Measurements from ENCODE around the gene MAPK8IP2. TPM values are rescaled to one million over a fixed set of nuclear protein-coding genes. Genes with fewer than 3 reads are reported as not detected.
"Not testable (repeated sequence)": the region's sequence is repeated elsewhere in the genome, so short reads cannot be mapped to it uniquely, and the experiment has no call there.

MAPK8IP2 gene
- total RNA-seq, 1 donor from 2014 or later: 0.29 TPM

DNA sequence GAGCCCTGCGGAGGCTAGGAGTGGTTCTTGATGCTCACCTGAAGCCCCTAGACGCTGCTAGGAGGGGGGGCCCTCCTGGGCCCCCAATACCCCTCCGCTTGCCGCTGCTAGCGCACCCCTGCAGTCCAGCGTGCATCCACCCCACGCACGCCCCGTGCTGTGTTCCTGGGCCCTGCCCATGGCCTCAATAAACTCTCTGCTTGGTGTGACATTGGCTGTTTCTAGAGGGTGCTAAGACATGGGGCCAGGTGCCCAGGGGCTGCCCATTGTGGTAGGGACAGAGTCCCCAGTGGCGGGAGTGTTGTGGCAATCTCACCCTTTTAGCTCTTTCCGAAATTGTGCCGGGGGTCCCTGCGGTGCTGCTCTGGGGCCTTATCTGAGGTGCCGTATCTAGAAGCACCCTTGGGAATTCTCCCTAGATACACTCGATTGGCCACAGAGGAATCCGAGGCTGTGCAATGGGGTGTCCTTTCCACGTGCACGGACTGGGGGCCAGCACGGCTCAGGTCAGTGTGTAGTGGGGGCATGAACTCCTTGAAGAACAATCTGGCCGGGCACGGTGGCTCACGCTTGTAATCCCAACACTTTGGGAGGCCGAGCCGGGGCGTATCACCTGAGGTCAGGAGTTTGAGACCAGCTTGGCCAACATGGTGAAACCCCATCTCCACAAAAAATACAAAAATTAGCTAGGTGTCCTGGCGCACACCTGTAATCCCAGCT is 10.9 kb downstream of the MAPK8IP2 start:
- DNase-seq (ENCODE audit: extremely low read depth, low read depth, low spot score): no peak

DNA sequence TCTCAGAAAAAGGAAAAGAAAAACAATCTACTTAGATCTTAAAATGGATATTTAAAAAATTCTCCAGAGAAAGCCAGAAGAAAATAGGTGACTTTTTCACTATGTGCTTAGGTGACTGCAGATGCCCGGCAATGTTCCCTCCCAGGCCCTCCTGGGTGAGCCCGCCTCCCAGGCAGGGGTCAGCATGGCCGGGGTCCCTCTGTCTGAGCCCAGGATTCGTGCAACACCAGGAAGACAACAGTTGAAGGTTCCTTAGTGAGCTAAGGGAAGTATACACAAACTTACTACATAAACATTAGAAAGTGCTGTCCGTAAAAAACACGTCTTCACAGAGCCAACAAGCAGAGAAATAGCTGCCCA is 11.6 kb downstream of the MAPK8IP2 start:
- no peak for DNase-seq (ENCODE audit: extremely low read depth, low read depth, low spot score)

DNA sequence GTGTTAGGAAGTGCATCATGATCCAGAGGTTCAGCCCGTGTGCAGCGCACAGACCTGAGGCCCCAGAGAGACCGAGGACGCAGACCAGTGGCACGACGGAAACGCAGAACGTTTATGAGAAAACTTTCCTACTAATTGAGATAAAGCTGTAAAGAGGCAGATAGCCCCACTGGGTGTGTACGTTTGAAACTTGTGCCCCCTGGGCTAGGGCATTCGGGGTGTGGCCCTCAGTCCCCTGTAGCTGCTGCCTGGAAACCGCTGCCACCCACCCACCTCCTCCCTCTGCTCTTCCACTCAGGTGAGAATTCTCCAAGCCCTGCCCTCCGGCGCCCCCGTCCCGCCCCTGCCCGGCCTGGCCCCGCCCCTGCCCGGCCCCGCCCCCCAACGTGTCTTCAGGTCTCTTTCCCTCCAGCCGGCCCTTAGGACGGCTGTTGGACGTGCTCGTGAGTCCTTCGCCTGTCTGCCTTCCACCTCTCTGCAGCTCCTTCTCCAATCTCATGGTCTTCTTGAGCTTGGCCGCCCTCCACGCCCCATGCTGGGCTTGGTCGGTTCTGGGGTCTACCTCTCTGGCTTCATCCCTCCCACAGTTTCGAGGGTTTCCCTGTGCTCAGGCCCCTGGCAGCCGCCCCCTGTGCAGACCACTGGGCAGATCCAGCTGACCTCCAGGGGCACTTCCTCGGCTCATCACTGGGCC is 12.1 kb downstream of the MAPK8IP2 start:
- DNase-seq (ENCODE audit: extremely low read depth, low read depth, low spot score): no peak

DNA sequence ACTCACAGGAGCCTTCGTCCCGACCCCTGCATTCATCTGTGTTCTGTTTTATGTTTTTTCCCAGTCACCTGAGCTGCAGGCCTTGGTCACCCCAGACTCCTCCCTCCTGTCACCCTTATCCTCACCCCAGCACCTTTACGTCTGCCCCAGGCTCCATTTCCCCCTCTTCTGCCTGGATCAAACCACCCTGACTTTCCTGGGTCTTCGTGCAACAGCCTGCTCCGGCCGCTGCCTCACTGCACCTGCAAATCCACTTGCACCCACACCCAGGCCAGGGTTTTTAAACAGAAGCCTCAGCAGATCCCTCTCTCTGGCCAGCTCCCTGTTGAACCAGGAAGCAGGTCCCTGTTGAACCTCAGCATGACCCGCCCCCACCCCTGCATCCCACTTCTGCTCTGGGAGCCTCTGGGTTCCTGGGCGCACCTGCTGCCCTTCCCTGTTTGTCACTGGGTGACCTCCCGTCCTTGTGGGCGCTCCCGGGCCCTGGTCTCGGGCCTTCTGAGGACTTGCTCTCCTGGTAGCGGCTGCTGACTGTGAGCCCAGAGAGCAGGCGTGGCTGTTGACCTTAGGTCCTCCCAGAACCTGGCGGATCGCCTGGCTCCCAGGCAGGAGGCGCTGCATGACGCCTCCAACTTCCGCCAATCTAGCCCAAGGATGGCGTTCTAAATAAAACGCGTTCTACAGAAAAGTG is 12.8 kb downstream of the MAPK8IP2 start:
- DNase-seq (ENCODE audit: extremely low read depth, low read depth, low spot score): no peak

DNA sequence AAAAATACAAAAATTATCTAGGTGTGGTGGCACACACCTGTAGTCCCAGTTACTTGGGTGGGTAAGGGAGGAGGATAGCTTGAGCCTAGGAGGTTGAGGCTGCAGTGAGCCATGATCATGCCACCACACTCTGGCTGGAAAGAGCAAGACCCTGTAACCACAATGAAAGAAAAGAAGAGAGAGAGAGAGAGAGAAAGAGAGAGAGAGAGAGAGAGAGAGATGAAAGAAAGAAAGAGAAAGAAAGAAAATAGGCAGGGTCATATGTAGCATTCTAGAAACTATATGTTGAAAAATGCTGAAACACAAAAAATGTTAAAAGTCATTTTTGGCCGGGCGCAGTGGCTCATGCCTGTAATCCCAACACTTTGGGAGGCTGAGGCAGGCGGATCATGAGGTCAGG is 13.7 kb downstream of the MAPK8IP2 start:
- not testable (repeated sequence) for DNase-seq (ENCODE audit: extremely low read depth, low read depth, low spot score)

DNA sequence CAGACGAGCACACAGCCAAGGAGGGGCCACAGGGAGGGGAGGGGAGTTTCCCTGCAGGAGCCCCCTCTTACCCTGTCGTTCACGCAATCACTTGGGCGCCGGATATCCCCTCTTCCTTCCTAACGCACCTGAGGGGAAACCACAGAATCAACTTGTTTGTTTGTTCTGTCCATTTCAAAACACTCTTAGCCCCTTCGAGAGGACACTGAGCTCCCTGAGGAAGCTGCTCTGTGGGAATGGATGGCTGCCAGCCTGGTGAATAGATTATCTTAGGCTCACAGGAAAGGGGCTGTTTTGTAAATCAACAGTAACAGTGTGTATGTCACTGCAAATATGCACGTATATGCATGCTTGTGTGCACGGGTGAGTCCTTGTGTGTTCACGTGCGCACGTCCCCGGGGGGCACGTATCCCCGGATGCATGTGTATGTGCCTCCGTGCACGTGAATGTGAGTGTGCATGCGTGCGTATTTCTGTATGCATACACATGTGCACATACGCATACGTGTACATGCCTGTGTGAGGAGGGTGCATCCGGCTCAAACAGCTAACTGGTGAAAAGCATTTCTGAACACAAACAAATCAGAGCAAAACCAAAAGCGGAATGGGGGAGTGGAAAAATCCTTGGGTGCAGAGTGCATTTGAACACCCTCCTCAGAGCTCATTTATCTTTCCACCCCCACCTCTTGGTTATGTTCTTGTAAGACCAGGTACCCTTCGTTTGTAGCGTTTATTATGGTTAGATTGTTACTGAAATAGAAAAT is 20.2 kb downstream of the MAPK8IP2 start:
- DNase-seq (ENCODE audit: extremely low read depth, low read depth, low spot score): peak; percentile 51

DNA sequence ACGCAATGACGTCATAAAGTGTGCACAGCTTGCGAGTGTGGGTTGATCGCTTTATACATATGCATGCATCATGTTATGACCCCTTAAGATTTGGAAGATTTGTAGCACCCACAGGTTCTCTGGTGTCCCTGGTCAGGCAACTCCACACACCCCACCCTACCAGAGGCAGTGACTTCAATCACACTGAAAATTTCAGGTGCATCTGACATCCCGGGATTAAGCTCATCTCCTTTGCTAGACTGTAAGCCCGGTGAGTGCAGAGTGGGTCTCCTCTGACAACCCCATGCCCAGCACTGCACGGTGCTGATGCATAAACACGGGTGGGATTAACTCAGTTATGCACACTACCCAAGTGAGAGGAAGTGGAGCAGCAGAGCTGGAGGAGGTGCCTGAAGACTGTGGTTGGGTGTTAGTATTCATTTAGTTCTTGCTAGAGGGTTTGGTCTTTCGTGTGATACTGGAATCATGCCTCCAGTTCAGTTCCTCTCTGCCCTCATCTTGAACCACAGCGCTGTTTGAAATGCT is 20.8 kb downstream of the MAPK8IP2 start:
- DNase-seq (ENCODE audit: extremely low read depth, low read depth, low spot score): no peak

DNA sequence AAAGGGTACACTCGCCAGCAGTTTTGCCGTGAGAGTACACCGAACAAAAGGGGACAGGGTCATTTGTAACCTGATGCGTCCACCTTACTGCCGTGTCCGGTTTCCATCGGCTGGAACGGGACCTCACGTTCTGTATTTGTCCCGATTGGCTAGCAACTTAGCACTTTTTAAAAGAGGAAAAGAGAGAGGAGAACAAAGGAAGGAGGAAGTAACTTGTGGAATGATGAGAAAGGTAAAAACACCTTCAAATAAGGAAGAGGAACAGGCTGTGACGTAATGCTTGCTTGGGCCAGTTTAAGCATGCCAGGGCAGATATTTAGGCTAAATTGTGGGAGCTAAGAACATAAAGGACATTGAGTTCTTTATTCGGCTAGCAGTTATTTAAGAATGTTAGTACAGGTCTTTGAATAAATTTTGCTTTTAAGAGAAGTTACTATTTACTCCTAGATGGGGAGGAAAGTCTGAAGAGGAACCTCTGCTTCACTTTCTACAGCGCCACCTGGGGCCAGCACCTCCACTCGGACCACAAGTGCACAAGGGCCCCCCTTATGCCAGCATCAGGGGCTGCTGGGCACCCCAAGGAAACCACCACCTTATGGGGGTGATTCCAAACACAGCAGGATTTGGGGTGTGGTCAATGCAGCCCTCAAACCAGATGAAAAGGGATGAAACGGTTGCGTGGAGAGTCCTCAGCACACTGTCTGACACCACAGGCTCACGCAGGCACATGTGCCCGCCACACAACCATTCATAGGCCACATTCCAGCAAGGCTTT is 21.5 kb downstream of the MAPK8IP2 start:
- no peak for DNase-seq (ENCODE audit: extremely low read depth, low read depth, low spot score)

DNA sequence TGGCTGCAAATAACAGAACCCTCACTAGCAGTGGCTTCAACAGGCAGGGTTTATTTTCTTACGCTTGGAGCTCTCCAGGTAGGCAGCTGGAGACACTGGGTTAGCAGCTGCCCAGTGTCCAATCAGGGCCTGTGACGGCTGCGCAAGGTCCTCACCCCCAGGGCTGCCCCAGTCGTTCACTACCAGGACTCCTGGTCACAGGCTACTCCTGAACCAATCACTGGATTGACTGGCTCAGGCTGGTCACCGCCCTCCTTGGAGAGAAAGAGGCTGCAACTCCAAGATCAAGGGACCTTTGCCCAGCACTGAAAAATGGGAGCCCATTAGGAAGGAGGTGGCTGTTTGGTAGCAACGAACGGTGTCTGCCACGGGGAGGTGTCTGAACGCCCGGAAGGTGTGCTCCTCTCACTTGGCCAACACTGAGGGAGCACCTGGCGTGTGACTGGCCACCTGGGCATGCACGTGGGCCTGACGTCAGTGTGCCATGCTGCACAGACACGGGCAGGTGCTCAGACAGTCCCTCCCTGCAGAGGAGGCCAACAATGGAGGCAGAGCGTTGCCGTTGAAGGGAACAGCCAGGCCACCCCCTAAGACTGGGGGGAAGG is 22.2 kb downstream of the MAPK8IP2 start:
- no peak for DNase-seq (ENCODE audit: extremely low read depth, low read depth, low spot score)

DNA sequence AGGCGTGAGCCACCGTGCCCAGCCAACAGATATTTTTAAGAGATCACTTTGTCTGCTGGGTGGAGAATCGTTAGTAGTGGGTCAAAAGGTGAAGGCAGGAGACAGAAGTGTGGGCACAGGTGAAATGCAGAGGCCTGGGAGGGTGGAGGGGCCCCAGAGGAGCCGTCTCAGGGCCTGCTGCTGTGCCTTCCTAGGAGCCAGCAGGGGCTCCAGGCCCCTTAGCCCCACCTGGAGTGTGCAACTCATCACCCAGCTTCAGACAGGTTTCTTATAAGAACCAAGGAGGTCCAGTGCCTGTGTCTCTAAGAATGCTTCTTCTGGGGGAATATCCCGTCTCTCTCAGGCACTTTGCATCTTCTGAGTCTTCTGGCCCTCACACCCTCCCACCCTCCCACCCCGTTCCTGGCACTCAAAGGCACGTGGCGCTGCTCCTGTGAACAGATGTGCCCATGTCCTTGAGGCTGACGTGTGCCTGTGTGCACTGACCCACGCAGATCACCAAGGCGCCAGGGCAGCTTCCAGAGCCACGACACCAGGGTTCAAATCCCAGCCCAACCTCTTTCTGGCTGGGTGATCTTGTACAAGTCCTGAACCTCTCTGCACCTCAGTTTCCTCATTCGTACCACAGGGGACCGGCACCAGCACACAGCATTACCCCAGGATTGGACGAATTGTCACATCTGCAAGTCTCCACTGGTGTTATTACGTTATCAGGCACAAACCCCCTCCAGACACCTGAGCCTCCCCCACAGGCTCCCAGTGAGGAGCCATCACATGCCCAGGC is 23.9 kb downstream of the MAPK8IP2 start:
- DNase-seq (ENCODE audit: extremely low read depth, low read depth, low spot score): no peak

DNA sequence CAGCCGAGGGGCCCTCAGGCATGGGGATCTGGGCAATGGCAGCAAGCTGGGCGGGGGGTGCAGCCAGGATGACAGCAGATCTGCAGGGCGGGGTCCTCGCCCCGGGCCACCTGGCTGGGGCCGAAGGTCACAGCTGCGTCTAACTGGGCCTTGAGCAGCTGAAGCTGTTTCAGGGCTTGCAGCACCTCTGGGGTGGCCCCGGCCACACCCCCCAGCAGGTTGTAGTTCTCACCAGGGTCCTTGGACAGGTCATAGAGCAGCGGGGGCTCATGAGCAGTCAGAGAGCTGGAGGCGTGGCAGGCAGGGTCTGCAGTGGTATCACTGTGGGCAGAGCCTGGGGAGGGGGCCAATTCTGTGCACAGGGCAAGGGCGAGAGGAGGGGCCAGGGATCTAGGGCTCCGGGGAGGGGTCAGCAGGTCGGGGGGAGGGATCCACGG is 24.6 kb downstream of the MAPK8IP2 start:
- DNase-seq (ENCODE audit: extremely low read depth, low read depth, low spot score): no peak

DNA sequence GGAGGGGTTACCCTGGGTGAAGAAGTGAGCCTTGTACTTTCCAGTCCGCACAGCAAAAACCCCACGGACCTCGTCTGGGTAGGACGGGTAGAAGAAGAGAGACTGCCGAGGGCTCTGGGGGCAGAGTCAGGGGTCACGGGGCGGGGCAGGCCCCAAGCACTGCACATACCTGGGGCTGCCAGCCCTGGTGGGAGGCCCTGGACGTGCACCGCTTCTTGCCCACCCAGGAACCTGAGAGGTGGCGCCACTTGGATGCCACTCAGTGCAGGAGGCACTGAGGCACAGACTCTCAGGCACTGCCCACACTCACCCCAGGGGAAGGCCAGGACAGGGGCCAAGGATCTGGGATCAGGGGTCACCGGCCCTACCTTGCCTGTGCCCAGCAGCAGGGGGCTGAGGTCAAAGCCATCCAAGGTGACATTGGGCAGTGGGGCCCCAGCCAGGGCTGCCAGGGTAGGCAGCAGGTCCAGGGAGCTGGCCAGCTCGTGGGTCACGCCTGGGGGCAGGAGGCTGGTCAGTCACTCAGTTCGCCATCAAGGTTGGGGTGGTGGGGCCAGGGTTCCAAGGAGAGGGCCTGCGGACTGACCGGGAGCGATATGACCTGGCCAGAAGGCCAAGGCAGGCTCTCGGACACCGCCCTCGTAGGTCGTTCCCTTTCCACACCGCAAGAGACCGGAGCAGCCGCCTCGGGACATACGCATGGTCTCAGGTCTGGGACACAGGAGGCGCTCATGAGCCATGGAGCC is 25.1 kb downstream of the MAPK8IP2 start:
- no peak for DNase-seq (ENCODE audit: extremely low read depth, low read depth, low spot score)

DNA sequence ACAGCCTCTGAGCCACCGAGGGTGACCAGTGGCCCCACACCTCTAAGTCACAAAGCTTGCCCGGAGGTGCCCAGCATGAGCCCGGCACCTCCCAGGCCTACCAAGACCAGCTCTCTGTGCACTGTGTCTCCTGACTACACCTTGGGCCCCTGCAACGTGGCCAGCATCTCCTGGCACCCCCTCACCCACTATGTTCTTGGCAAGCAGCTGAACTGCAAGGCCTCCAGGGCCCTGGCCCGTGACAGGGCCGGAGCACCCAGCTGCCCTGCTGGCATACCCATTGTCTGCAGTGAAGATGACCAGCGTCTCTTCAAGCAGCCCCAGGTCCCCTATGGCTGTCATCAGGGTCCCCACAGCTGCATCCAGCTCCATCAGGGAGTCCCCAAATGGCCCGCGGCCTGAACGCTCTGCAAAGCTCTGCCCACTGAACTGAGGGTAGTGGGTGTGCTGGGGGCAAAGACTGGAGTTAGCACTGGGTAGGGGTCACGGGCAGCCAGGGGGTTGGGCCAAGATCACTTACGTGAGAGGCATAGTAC is 25.8 kb downstream of the MAPK8IP2 start:
- no peak for DNase-seq (ENCODE audit: extremely low read depth, low read depth, low spot score)

DNA sequence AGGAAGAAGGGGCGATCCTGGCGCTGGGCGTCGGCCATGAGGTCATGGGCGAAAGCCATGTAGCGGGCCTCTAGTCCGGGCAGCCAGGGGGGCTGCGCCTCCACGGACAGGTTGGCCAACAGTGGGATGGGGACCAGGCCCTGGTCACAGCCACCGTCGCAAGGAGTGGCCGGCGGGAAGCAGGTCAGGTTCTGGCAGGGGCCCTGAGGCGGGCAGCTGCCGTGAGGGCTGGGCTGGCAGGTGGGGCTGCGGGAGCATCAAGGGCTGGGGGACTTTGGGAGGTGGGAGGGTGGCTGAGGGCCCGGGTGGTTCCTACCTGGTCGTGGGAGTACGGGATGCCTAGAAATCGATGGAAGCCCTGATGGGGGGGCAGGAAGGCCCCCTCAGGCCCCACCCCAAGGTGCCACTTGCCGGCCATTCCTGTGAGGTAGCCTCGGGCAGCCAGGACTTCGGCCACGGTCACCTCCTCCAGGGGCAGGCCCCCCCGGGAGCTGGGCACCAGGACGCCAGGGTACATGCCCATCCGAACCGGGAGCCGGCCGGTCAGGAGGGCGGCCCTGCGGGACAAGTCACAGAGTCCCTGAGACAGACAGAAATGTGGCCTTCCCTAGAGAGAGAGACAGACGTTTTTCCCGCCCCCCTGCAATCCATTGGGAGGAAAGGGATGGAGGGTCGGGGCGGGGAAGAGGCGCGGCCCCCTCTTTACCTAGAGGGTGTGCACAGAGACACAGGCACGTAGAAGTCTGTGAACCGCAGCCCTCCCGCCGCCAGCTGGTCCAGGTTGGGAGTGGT is 26.5 kb downstream of the MAPK8IP2 start:
- DNase-seq (ENCODE audit: extremely low read depth, low read depth, low spot score): no peak

DNA sequence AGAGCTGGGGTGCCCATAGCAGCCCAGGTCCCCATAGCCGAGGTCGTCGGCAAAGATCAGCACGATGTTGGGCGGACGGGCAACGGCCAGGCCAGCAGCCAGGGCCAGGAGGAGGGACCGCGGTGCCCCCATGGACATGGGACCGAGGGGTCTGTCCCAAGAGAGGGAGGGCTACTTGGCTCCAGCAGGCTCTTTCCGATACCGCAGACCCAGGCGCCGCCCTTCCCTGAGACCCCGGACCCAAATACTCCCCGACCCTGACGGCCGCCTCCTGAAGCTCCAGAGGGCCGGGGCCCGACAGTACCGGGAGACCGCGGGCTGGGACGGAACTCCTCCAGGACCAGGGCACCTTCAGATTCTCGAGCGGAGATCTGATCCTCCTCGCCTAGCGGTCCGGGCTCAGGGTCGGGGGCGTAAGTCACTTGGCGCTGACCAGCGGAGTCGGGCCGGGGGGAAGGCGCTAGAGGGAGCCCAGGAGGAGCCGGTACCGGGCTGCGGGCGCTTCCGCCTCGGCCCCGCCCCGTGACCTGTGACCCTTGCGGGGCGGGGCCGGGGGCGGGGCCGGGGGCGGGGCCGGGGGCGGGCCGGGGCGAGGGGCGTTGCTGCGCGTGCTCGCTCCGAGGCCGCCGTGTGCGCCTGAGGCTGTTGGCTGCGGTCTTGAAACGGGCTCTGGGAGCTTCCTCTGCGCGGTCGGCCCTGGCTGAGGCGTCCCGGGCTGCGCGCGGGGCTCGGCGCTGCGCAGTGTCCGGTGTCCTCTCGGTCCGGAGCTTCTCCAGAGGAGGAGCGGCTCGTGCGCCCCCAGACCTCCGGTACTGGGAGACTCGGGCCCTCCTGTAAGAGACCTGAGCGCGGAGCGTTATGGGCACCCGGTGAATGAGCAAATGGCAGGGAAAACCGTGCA is 27.3 kb downstream of the MAPK8IP2 start, which contains the start of gene ARSA:
ARSA (minus strand) TSS at position 511 of the 901 bp plus-strand sequence; CDS start at position 138, 373 bp downstream.
- no peak for DNase-seq (ENCODE audit: extremely low read depth, low read depth, low spot score)

DNA sequence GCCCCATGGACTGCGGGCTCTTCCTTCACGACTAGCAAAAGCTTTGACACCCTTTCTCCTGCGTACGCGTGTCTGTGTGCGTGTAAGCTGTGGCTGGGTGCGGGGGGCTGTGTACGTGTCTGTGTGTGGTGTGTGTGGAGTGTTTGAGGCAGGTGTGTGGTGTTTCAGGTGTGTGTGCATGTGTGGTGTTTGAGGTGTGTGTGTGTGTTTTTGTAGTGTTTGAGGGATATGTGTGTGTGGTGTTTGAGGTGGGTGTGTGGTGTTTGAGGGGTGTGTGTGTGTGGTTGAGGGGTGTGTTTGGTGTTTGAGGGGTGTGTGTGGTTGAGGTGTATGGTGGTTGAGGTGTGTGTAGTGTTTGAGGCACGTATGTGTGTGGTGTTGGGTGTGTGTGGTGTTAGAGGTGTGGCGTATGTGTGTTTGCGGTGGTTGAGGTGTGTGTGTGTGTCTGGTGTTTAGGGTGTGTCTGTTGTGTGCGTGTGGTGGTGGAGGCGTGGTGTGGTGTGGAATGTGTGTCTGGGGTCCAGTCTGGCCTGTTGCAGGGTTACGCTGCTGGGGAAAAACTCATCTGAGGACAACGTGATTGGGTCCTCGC is 28.0 kb downstream of the MAPK8IP2 start:
- no peak for DNase-seq (ENCODE audit: extremely low read depth, low read depth, low spot score)
